GM12872 (cell line): ENCODE data around the gene OVCH1.

Source experiments
- CTCF ChIP-seq: IDR thresholded peaks from 3 replicates; pipeline ENCODE4 v1.5.1; 2011; ENCODE audit warnings: low read depth, mild to moderate bottlenecking, low read length, moderate library complexity; ENCODE audit not compliant: insufficient read depth

OVCH1 gene

GRCh38 chr12:29447285-29447975, 50.1 kb downstream of the OVCH1 start:
- TF ChIP-seq CTCF, result no peak

DNA sequence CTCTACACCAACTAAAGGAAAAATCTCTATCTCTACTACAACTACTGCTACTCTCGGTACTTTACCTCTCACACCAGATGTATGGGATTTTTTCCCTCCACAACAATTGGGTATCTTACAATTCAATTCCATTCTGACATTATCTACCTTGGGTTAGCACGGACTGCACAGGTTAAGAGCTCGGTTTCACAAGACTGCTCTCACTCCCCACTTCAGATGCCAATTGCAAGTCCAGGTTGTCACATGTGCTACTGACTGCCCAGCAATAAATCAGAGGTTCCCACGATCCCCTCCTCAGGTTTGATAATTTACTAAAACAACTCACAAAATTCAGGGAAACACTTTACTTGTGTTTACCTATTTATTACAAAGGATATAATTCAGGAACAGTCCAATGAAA, 58.0 kb downstream of the OVCH1 start:
- no peak for TF ChIP-seq CTCF

DNA sequence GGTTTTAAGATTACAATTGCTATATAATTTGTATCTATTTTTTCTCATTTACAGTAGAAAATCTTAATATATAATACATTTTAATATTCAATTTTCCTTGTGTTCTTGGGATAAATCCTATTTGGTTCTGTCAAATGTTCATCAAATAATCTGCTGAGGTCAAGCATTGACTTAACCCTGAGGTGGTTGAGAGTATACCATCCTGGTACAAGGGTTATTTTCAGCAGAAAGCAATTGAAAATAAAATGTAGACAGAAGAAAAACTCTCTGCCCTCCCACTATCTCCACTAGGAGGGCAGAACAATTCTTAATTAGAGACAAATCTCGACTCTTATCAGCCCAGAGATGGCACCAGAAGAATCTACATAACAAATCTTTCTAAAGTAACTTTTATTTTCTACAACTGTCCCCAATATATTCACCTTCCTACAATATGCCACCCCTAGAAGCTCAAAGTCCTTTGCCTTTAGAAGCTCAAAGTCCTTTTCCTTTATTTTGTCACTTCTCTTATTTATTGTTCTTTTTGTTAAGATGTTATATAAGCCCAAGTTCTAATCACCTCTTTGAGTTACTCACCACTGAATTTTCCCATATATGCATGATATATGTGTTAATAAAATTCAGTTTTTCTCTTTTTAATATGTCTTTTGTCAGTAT, 58.6 kb downstream of the OVCH1 start:
- no peak for TF ChIP-seq CTCF

- TF ChIP-seq CTCF, result no peak
Measured at GRCh38 chr12:29437575-29437974, 59.9 kb downstream of the OVCH1 start.

DNA sequence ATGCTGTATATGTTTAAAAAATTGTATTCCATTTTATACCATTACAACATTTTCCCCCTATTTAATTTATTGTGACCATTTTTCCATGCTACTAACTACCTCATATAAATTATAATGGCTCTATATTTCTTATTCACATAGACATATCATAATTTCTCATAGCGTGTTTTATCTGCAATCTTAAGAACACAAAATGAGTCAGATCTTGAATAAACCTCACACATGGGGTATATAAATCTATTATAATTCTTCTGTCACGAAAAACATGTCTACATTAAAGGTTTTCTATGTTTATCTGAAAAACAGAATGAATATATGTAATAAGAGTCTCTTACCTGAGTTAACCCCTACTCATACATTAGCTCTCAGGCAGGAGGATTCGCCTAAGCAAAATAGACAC, 66.0 kb downstream of the OVCH1 start:
- TF ChIP-seq CTCF, result no peak

GRCh38 chr12:29430716-29431044, 66.8 kb downstream of the OVCH1 start:
- TF ChIP-seq CTCF, result no peak

- TF ChIP-seq CTCF, result no peak
Measured at GRCh38 chr12:29429999-29430715, 67.3 kb downstream of the OVCH1 start.
